AG04449 (cell line): Measurements from ENCODE around the gene MOGAT3.
"Not testable (repeated sequence)": the region's sequence is repeated elsewhere in the genome, so short reads cannot be mapped to it uniquely, and the experiment has no call there.

Source experiments
- CTCF ChIA-PET: fragments of 350-600 bp; formaldehyde crosslinking; extraction: SDS; loops from one replicate; lab custom pipeline; 2021; ENCODE audit warnings: antibody characterized with exemption; lab: Yijun Ruan, JAX
- POLR2A ChIA-PET: fragments of 400-600, 350-600 bp; formaldehyde crosslinking; extraction: SDS; loops from one replicate; lab custom pipeline; 2020; ENCODE audit warnings: antibody characterized with exemption, inconsistent platforms; lab: Yijun Ruan, JAX
- DNase-seq: peaks from one replicate; pipeline ENCODE4 v3.0.0-alpha.2; 2010; ENCODE audit warnings: low read depth, low spot score
- H3K4me3 ChIP-seq: 2 replicates; pipeline ENCODE4 v1.5.1; 2011; ENCODE audit warnings: low read depth, mild to moderate bottlenecking, control low read depth, low read length
- CTCF ChIP-seq: IDR thresholded peaks from one replicate; pipeline ENCODE4 v1.5.1; 2011; ENCODE audit warnings: mild to moderate bottlenecking, moderate library complexity, low read length, control low read depth, inconsistent platforms; ENCODE audit not compliant: insufficient read depth; ENCODE audit errors: missing control alignments

The MOGAT3 gene

GRCh38 chr7:101210143-101210542 lies 9.3 kb upstream of the MOGAT3 start:
- ChIA-PET CTCF (interaction anchor here (0.6 to 9.8 kb wide), 6 partner anchors 8 to 73 kb away, joined by 3 to 105 read pairs (median 4); partner anchors contain the start of genes MOGAT3 and ZNHIT1), POLR2A (no interaction called here)
- H3K4me3 ChIP-seq, result no peak overlapping the region
- no peak for DNase-seq
- TF ChIP-seq CTCF, result no peak

GRCh38 chr7:101208794-101209193 lies 8.0 kb upstream of the MOGAT3 start:
- H3K4me3 ChIP-seq, result no peak overlapping the region
- ChIA-PET CTCF (interaction anchor here (1.1 to 2.4 kb wide), 3 partner anchors 17 to 74 kb away, joined by 3 to 20 read pairs (median 6); no protein-coding TSS in a partner anchor), POLR2A (interaction anchor here (0.7 kb wide), 2 partner anchors 8 to 24 kb away, joined by 3 read pairs; partner anchors contain the start of gene PLOD3)
- no peak for DNase-seq
- TF ChIP-seq CTCF, result no peak

GRCh38 chr7:101207459-101207858 lies 6.6 kb upstream of the MOGAT3 start:
- POLR2A ChIA-PET, result interaction anchor here (2.0 kb wide), 1 partner anchor 10 kb away, joined by 6 read pairs; the partner anchor contains the start of genes PLOD3 and ZNHIT1
- DNase-seq, result no peak
- CTCF ChIA-PET, result interaction anchor here (0.9 to 2.4 kb wide), 3 partner anchors 10 to 15 kb away, joined by 3 to 20 read pairs (median 5); partner anchors contain the start of genes PLOD3 and ZNHIT1
- no peak overlapping the region for H3K4me3 ChIP-seq
- no peak for TF ChIP-seq CTCF

GRCh38 chr7:101206665-101207042 lies 5.8 kb upstream of the MOGAT3 start:
- POLR2A ChIA-PET, result interaction anchor here (2.0 kb wide), 1 partner anchor 11 kb away, joined by 6 read pairs; the partner anchor contains the start of genes PLOD3 and ZNHIT1
- no peak for DNase-seq
- no peak overlapping the region for H3K4me3 ChIP-seq
- CTCF ChIA-PET, result interaction anchor here (1.4 kb wide), 1 partner anchor 11 kb away, joined by 5 read pairs; the partner anchor contains the start of genes PLOD3 and ZNHIT1
- no peak for TF ChIP-seq CTCF

- no peak for DNase-seq
- TF ChIP-seq CTCF, result no peak
- CTCF ChIA-PET, result interaction anchor here (0.6 to 6.6 kb wide), 4 partner anchors 11 to 293 kb away, joined by 3 to 83 read pairs (median 13); partner anchors contain the start of genes PLOD3 and ZNHIT1
- H3K4me3 ChIP-seq, result no peak overlapping the region
- POLR2A ChIA-PET, result interaction anchor here (0.7 to 2.0 kb wide), 3 partner anchors 11 to 114 kb away, joined by 3 to 6 read pairs (median 6); partner anchors contain the start of genes PLOD3 and ZNHIT1
These were observed 5.2 kb upstream of the MOGAT3 start for GRCh38 chr7:101205901-101206664.

GRCh38 chr7:101203740-101204738 lies 3.2 kb upstream of the MOGAT3 start:
- H3K4me3 ChIP-seq, DNase-seq: not testable (repeated sequence)
- CTCF ChIA-PET, result interaction anchor here (0.8 to 6.6 kb wide), 6 partner anchors 11 to 79 kb away, joined by 3 to 83 read pairs (median 4); partner anchors contain the start of gene ZNHIT1
- POLR2A ChIA-PET, result interaction anchor here (1.5 kb wide), 1 partner anchor 13 kb away, joined by 6 read pairs; the partner anchor contains the start of genes PLOD3 and ZNHIT1
